ENCODE measurements around the gene SNHG17. TPM values are rescaled to one million over a fixed set of nuclear protein-coding genes. Genes with fewer than 3 reads are reported as not detected.

Gene SNHG17
- total RNA-seq, 1 donor from 2014 or later: 57.0 TPM

GRCh38 chr20:38428800-38429199, 6.3 kb downstream of the SNHG17 start:
- peaks cover 16% of the 10 kb centered on the region for H3K4me1 Mint-ChIP-seq (ENCODE audit: unreplicated experiment)
- no peak overlapping the region for H3K4me3 Mint-ChIP-seq
- no peak overlapping the region for H3K27ac Mint-ChIP-seq
- H3K36me3 Mint-ChIP-seq: peaks cover 52% of the 10 kb centered on the region
- no peak for DNase-seq (ENCODE audit: extremely low spot score, unreplicated experiment)
- no peaks in the 10 kb centered on the region for H3K27me3 Mint-ChIP-seq
- no peaks in the 10 kb centered on the region for H3K9me3 Mint-ChIP-seq
- TF ChIP-seq, protein P1, sequence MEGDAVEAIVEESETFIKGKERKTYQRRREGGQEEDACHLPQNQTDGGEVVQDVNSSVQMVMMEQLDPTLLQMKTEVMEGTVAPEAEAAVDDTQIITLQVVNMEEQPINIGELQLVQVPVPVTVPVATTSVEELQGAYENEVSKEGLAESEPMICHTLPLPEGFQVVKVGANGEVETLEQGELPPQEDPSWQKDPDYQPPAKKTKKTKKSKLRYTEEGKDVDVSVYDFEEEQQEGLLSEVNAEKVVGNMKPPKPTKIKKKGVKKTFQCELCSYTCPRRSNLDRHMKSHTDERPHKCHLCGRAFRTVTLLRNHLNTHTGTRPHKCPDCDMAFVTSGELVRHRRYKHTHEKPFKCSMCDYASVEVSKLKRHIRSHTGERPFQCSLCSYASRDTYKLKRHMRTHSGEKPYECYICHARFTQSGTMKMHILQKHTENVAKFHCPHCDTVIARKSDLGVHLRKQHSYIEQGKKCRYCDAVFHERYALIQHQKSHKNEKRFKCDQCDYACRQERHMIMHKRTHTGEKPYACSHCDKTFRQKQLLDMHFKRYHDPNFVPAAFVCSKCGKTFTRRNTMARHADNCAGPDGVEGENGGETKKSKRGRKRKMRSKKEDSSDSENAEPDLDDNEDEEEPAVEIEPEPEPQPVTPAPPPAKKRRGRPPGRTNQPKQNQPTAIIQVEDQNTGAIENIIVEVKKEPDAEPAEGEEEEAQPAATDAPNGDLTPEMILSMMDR (conservative IDR thresholded peaks at IDR 0.05): no peak

DNA sequence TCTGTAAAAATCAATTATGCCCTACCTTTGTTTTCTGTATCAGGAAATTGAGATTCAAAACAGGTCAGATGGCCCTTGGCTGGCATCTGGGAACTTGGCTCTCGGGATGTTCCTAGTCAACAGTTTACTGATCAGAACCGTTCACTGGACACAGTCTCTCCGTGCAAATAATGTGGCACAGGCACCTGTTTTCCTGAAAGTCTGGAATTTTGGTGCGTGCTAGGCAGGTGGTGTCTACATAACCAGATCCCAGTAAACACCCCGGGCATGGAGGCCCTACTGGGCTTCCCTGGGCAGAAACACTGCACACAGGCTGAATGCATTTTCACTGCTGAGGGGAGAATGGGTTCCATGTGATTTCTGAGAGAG, 7.5 kb downstream of the SNHG17 start:
- Mint-ChIP-seq H3K4me3 (no peak overlapping the region), H3K27ac (no peak overlapping the region), H3K27me3 (no peaks in the 10 kb centered on the region), H3K36me3 (peaks cover 53% of the 10 kb centered on the region), H3K9me3 (no peaks in the 10 kb centered on the region), H3K4me1 (ENCODE audit: unreplicated experiment) (peaks cover 12% of the 10 kb centered on the region)
- DNase-seq (ENCODE audit: extremely low spot score, unreplicated experiment): no peak
- TF ChIP-seq, protein P1 (conservative IDR thresholded peaks at IDR 0.05): no peak

DNA sequence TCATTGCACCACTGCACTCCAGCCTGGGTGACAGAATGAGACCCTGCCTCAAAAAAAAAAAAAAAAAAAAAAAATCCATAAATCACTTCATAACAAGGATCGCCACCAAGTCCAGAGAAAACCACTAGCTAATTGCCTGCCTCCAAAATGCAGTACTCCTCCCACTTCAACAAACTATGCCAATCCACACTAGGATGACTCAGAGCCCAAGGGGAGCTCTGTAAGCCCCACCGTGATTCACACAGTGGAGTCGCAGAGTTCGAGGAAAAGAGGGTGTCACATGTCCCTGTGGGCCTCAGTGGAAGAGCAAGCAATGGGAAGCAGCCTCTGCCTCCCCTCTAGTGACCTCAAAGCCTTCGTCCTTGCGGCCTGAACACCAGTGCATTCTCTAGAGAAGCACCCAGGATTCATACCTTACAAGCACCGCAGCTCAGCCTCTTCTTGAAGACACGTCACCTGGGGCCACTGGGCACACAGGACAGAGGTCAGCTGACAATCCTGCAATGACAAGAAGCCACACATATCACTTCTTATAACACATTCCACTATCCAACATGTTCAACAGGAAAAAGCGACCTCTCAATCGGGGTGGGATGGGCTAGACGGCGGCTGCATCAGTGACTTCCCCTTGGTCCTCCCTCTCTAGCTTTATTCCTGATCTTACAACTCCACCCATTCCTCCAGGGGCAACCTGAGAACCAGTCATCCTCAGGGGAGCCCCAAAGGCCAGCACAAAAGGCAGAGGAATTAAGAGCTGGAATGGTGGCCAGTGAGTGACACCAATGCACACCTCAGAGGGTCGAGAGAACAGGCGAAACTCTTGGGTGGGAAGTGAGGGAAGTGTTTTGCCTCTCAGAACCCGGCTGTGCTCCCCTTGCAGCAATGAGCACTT, 8.9 kb downstream of the SNHG17 start:
- DNase-seq (ENCODE audit: extremely low spot score, unreplicated experiment): no peak
- Mint-ChIP-seq H3K27me3 (no peaks in the 10 kb centered on the region), H3K4me1 (ENCODE audit: unreplicated experiment) (peaks cover 5% of the 10 kb centered on the region), H3K36me3 (peaks cover 50% of the 10 kb centered on the region), H3K9me3 (no peaks in the 10 kb centered on the region), H3K4me3 (no peak overlapping the region), H3K27ac (peak overlapping the region; percentile 46)
- TF ChIP-seq, protein P1 (conservative IDR thresholded peaks at IDR 0.05): no peak

DNA sequence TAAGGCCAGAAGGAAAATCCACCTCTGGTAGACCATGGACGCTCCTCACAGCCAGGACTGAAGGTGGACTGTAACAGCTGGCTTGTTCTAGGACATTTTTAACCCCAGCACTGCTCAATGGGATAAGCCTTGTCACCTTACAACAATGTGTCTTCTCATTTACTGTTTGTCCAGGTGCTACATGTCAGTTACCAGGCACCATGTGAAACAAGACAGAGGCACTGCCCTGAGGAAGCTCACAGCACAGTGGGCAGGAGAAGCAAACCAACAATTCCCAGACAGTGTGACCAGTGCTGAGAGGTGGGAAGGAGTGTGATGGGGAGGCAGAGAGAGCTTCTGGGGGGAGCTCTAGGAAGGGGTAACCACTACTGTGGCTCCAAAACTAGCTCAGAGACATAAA, 10.7 kb downstream of the SNHG17 start:
- Mint-ChIP-seq H3K4me3 (no peak overlapping the region), H3K27ac (no peak overlapping the region)
- DNase-seq (ENCODE audit: extremely low spot score, unreplicated experiment): no peak

DNA sequence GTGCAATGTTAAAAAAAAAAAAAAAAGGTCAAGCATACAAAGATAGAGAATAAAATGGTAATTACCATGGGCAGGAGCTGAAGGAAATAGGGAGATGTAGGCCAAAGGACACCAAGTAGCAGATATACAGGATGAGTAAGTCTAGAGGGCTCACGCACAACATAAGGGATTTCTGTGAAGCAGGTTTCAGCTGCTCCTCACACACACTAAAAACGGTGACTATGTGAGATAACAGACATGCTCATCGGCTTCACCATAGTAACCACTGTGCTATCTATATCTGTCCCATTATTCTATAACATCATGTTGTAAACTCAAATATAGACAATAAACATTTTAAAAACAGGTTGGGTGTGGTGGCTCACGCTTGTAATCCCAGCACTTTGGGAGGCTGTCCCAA, 11.6 kb downstream of the SNHG17 start:
- Mint-ChIP-seq H3K27ac (no peak overlapping the region), H3K4me3 (no peak overlapping the region), H3K36me3 (peaks cover 43% of the 10 kb centered on the region), H3K9me3 (no peaks in the 10 kb centered on the region), H3K4me1 (ENCODE audit: unreplicated experiment) (peaks cover 5% of the 10 kb centered on the region), H3K27me3 (no peaks in the 10 kb centered on the region)
- TF ChIP-seq, protein P1 (conservative IDR thresholded peaks at IDR 0.05): no peak
- no peak for DNase-seq (ENCODE audit: extremely low spot score, unreplicated experiment)

More for the DNA sequence above, 10.7 kb downstream of the SNHG17 start:
- H3K9me3 Mint-ChIP-seq: no peaks in the 10 kb centered on the region
- no peaks in the 10 kb centered on the region for H3K27me3 Mint-ChIP-seq
- H3K4me1 Mint-ChIP-seq (ENCODE audit: unreplicated experiment): peaks cover 5% of the 10 kb centered on the region
- TF ChIP-seq, protein P1 (conservative IDR thresholded peaks at IDR 0.05): no peak
- peaks cover 47% of the 10 kb centered on the region for H3K36me3 Mint-ChIP-seq

Data from type B pancreatic cell (in vitro differentiated cells).